ENCODE measurements around the gene CRTAC1.

- TF ChIP-seq CTCF (IDR thresholded peaks at IDR 0.05) (no peak), RCOR1 (IDR thresholded peaks at IDR 0.05; ENCODE audit: low read length) (no peak), POLR2AphosphoS5 (IDR thresholded peaks at IDR 0.05; ENCODE audit: low read depth, low read length) (no peak), EZH2phosphoT487 (IDR thresholded peaks at IDR 0.05; ENCODE audit: borderline replicate concordance, low read depth) (no peak), TEAD4 (IDR thresholded peaks at IDR 0.05; ENCODE audit: borderline replicate concordance, insufficient read depth) (no peak), REST (IDR thresholded peaks at IDR 0.05; ENCODE audit: low read depth, low read length) (no peak), NFIC (IDR thresholded peaks at IDR 0.05; ENCODE audit: borderline replicate concordance) (no peak), FOSL2 (IDR thresholded peaks at IDR 0.05; ENCODE audit: borderline replicate concordance, low read depth) (no peak), USF2 (IDR thresholded peaks at IDR 0.05; ENCODE audit: borderline replicate concordance, low read depth, low read length) (no peak), YY1 (IDR thresholded peaks at IDR 0.05; ENCODE audit: low read depth) (no peak), RFX5 (IDR thresholded peaks at IDR 0.05; ENCODE audit: low read length) (no peak), SMC3 (IDR thresholded peaks at IDR 0.05; ENCODE audit: low read depth, low read length) (no peak), MXI1 (IDR thresholded peaks at IDR 0.05; ENCODE audit: low read depth, low read length) (no peak)
These were observed 175.7 kb downstream of the CRTAC1 start for GRCh38 chr10:97854743-97855142.
